K562 (cell line): ENCODE data around the gene USP12. TPM values are rescaled to one million over a fixed set of nuclear protein-coding genes. Genes with fewer than 3 reads are reported as not detected.

Experiments used
- DIDO1 ChIP-seq: fragments of 450-650 bp; IDR thresholded peaks from 2 replicates; pipeline ENCODE4 v1.6.1; 2016; ENCODE audit warnings: low read depth, missing biosample characterization, missing genetic modification characterization
- DPF2 ChIP-seq: fragments of 450-650 bp; IDR thresholded peaks from 2 replicates; pipeline ENCODE4 v1.6.1; 2016
- FUS ChIP-seq: fragments of 200-400 bp; formaldehyde crosslinking; optimal IDR thresholded peaks from 2 replicates; pipeline ENCODE3; 2017; ENCODE audit warnings: low read depth, low read length
- GTF2A2 ChIP-seq: IDR thresholded peaks from 2 replicates; pipeline ENCODE4 v1.6.1; 2016; ENCODE audit warnings: mild to moderate bottlenecking, missing genetic modification characterization, missing compliant biosample characterization
- ILK ChIP-seq: fragments of 450-650 bp; IDR thresholded peaks from 2 replicates; pipeline ENCODE4 v1.6.1; 2016; ENCODE audit warnings: missing genetic modification characterization, low read depth, mild to moderate bottlenecking, missing compliant biosample characterization, moderate library complexity, borderline replicate concordance
- KAT8 ChIP-seq: fragments of 450-650 bp; IDR thresholded peaks from 2 replicates; pipeline ENCODE4 v1.6.1; 2016; ENCODE audit warnings: low read depth, mild to moderate bottlenecking
- MAFK ChIP-seq: IDR thresholded peaks from 2 replicates; pipeline ENCODE4 v1.6.1; 2011; ENCODE audit warnings: low read length, improper control_type of control experiment
- NCOA4 ChIP-seq: fragments of 450-650 bp; IDR thresholded peaks from 2 replicates; pipeline ENCODE4 v1.6.1; 2018; ENCODE audit warnings: mild to moderate bottlenecking; ENCODE audit not compliant: partially characterized antibody
- NRF1 ChIP-seq, 2 experiments: fragments of 450-650 bp; IDR thresholded peaks in 1 of 2; conservative IDR thresholded peaks in 1 of 2; 2 replicates each; pipeline ENCODE4 v1.6.1; 2014; ENCODE audit warnings: mild to moderate bottlenecking in 2 of 2
- POLR2AphosphoS5 ChIP-seq: IDR thresholded peaks from 2 replicates; pipeline ENCODE4 v1.6.1; 2011; ENCODE audit warnings: mild to moderate bottlenecking, low read depth, low read length, moderate library complexity; ENCODE audit not compliant: control insufficient read depth, insufficient read depth
- POU5F1 ChIP-seq: fragments of 150-350 bp; IDR thresholded peaks from 2 replicates; pipeline ENCODE4 v1.6.1; 2014; ENCODE audit warnings: borderline replicate concordance, low read length, low read depth, mild to moderate bottlenecking; ENCODE audit not compliant: partially characterized antibody
- PPARD ChIP-seq: fragments of 250-450 bp; sonication (Bioruptor Pico); IDR thresholded peaks from 2 replicates; pipeline ENCODE4 v1.8.0; 2022; ENCODE audit warnings: inconsistent platforms, mild to moderate bottlenecking, moderate library complexity
- TAF7 ChIP-seq: fragments of 450-650 bp; IDR thresholded peaks from 2 replicates; pipeline ENCODE4 v1.6.1; 2016; ENCODE audit warnings: missing genetic modification characterization, missing compliant biosample characterization
- TARDBP ChIP-seq: fragments of 450-650 bp; IDR thresholded peaks from 2 replicates; pipeline ENCODE4 v1.6.1; 2016
- TOE1 ChIP-seq, 2 experiments: fragments of 450-650 bp in 1 of 2; sonication (generic) in 1 of 2; formaldehyde crosslinking in 1 of 2; IDR thresholded peaks; 2 replicates each; pipeline versions ENCODE4 v1.7.1 to v1.8.0; 2016 to 2022; ENCODE audit warnings: borderline replicate concordance in 2 of 2, mild to moderate bottlenecking in 2 of 2, antibody characterized with exemption in 1 of 2, inconsistent platforms in 1 of 2, low read depth in 1 of 2, missing genetic modification reagents in 1 of 2, moderate library complexity in 1 of 2
- ZNF134 ChIP-seq: fragments of 250-450 bp; sonication (Bioruptor Pico); conservative IDR thresholded peaks from 2 replicates; pipeline ENCODE4 v1.4.0; 2020
- ZNF23 ChIP-seq: fragments of 250-450 bp; sonication (Bioruptor Pico); IDR thresholded peaks from 2 replicates; pipeline ENCODE4 v1.4.0; 2020; ENCODE audit warnings: mild to moderate bottlenecking
- ZNF24 ChIP-seq: fragments of 450-650 bp; IDR thresholded peaks from 2 replicates; pipeline ENCODE4 v1.6.1; 2016
- ZNF444 ChIP-seq: fragments of 250-450 bp; sonication (Bioruptor Pico); IDR thresholded peaks from 2 replicates; pipeline ENCODE4 v1.4.0; 2020; ENCODE audit warnings: mild to moderate bottlenecking, moderate library complexity
- ZNF584 ChIP-seq: fragments of 200-800 bp; sonication (Bioruptor generic); IDR thresholded peaks from 2 replicates; pipeline ENCODE4 v1.6.1; 2016; ENCODE audit warnings: low read depth, mild to moderate bottlenecking, missing genetic modification characterization, missing compliant biosample characterization
- ZSCAN29 ChIP-seq: fragments of 450-650 bp; IDR thresholded peaks from 2 replicates; pipeline ENCODE4 v1.6.1; 2017
- polyA plus RNA-seq, 8 experiments: library from polyadenylated mRNA; depleted of rRNA in 4 of 8; stranded (reverse) in 5 of 8; unstranded in 3 of 8; fragments of >200 nt; fragmentation: Nextera tagmentation in 2 of 8; fragmentation: Illumina TruSeq in 1 of 8; extraction: Ambion mirVana in 2 of 8; extraction: Trizol in 1 of 8; gene quantifications; 2 replicates each; pipeline versions ENCODE4 v1.2.1 to v1.2.3, GENCODE V29; 2011 to 2014; ENCODE audit warnings: inconsistent platforms in 1 of 8, missing spikeins in 1 of 8
- total RNA-seq, 7 experiments: library from RNA; depleted of rRNA in 6 of 7; stranded (reverse); fragments of >200 nt in 6 of 7; fragmentation: Illumina TruSeq in 2 of 7; extraction: Trizol in 2 of 7; gene quantifications; 2 replicates each; pipeline versions ENCODE4 v1.2.1 to v1.2.3, GENCODE V29; 2011 to 2021; ENCODE audit warnings: low replicate concordance in 1 of 7
- TF ChIP-seq, protein P1 (sequence below): fragments of 250-450 bp; sonication (Bioruptor Pico); IDR thresholded peaks from 2 replicates; pipeline ENCODE4 v1.9.0; 2021; ENCODE audit warnings: mild to moderate bottlenecking, inconsistent platforms
- TF ChIP-seq, protein P2 (sequence below): IDR thresholded peaks from 2 replicates; pipeline ENCODE4 v1.6.1; 2014; ENCODE audit warnings: antibody characterized with exemption
- TF ChIP-seq, protein P3 (sequence below): fragments of 200-800 bp; sonication (Bioruptor generic); IDR thresholded peaks from 2 replicates; pipeline ENCODE4 v1.6.1; 2017; ENCODE audit warnings: missing genetic modification characterization, missing compliant biosample characterization

Gene USP12
- total and polyA plus RNA-seq, 9 of the 15 experiments (the other 6 are each of a cell fraction or from before 2014, with no cell fraction given): 1.8 to 20.5 (median 13.3) TPM

DNA sequence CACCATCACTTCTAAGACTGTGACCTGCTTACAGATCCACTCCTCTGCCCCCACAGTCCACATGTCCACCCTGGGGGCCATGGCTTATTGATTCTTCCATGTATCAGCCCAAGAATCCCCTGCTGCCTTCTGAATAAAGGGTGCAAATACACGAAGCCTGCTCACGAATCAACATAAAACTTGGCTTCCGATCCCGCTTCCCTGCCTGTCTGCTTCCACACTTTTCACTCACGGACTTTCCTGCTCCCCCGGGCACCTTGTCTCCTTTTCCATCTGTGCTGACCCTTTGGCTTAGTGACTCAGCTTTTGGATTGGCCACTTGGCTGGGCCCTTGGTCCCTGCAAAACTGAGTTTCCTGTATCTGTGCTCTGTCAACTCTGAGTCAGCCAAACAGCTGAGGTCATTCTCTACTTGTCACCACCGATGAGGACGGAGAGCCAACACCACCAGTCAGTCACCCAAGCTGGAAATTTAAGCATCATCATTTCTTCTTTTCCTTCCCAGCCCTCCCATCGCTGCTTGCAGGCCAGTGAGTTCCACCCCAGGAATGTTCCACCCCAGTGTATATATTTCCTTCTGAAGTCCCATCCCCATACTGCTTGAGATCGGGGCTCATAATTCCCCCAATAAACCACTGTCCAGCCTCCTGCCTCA is 11.4 kb upstream of the USP12 start (continued):
- no peak for TF ChIP-seq ZNF134 (CRISPR knock-in tag)
- no peak for TF ChIP-seq ZNF584 (CRISPR knock-in tag)
- TF ChIP-seq GTF2A2 (tag): no peak
- TF ChIP-seq PPARD (CRISPR knock-in tag): no peak
- TF ChIP-seq ILK (tag): no peak
- no peak for TF ChIP-seq POLR2AphosphoS5
- TF ChIP-seq, protein P1, sequence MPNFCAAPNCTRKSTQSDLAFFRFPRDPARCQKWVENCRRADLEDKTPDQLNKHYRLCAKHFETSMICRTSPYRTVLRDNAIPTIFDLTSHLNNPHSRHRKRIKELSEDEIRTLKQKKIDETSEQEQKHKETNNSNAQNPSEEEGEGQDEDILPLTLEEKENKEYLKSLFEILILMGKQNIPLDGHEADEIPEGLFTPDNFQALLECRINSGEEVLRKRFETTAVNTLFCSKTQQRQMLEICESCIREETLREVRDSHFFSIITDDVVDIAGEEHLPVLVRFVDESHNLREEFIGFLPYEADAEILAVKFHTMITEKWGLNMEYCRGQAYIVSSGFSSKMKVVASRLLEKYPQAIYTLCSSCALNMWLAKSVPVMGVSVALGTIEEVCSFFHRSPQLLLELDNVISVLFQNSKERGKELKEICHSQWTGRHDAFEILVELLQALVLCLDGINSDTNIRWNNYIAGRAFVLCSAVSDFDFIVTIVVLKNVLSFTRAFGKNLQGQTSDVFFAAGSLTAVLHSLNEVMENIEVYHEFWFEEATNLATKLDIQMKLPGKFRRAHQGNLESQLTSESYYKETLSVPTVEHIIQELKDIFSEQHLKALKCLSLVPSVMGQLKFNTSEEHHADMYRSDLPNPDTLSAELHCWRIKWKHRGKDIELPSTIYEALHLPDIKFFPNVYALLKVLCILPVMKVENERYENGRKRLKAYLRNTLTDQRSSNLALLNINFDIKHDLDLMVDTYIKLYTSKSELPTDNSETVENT (CRISPR knock-in tag): no peak
- TF ChIP-seq, protein P2, sequence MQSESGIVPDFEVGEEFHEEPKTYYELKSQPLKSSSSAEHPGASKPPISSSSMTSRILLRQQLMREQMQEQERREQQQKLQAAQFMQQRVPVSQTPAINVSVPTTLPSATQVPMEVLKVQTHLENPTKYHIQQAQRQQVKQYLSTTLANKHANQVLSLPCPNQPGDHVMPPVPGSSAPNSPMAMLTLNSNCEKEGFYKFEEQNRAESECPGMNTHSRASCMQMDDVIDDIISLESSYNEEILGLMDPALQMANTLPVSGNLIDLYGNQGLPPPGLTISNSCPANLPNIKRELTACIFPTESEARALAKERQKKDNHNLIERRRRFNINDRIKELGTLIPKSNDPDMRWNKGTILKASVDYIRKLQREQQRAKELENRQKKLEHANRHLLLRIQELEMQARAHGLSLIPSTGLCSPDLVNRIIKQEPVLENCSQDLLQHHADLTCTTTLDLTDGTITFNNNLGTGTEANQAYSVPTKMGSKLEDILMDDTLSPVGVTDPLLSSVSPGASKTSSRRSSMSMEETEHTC: no peak
- TF ChIP-seq KAT8: no peak
- TF ChIP-seq NCOA4: no peak
- peak; percentile 78 for TF ChIP-seq MAFK
- no peak for TF ChIP-seq FUS
- no peak for TF ChIP-seq POU5F1
- no peak for TF ChIP-seq TOE1 (IDR thresholded peaks at IDR 0.05; ENCODE audit: borderline replicate concordance)
- TF ChIP-seq TOE1 (CRISPR knock-in tag; IDR thresholded peaks at IDR 0.05; ENCODE audit: borderline replicate concordance, low read depth): no peak
- TF ChIP-seq, protein P3, sequence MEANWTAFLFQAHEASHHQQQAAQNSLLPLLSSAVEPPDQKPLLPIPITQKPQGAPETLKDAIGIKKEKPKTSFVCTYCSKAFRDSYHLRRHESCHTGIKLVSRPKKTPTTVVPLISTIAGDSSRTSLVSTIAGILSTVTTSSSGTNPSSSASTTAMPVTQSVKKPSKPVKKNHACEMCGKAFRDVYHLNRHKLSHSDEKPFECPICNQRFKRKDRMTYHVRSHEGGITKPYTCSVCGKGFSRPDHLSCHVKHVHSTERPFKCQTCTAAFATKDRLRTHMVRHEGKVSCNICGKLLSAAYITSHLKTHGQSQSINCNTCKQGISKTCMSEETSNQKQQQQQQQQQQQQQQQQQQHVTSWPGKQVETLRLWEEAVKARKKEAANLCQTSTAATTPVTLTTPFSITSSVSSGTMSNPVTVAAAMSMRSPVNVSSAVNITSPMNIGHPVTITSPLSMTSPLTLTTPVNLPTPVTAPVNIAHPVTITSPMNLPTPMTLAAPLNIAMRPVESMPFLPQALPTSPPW (CRISPR knock-in tag): no peak; the same call in 1 of the 2 replicates
- peak; percentile 79 for TF ChIP-seq ZNF24
- TF ChIP-seq ZSCAN29: no peak
- no peak for TF ChIP-seq ZNF444 (CRISPR knock-in tag)
- peak; percentile 93 for TF ChIP-seq DPF2
- TF ChIP-seq TAF7 (tag): no peak
- no peak for TF ChIP-seq ZNF23 (CRISPR knock-in tag)
- no peak for TF ChIP-seq TARDBP
- TF ChIP-seq NRF1 (conservative IDR thresholded peaks at IDR 0.05 in 1 of 2, IDR thresholded peaks at IDR 0.05 in 1 of 2): peak in 1 of 2 experiments; percentile 17; a peak in 1 of 4 replicates
- no peak for TF ChIP-seq DIDO1 (tag)
